OCI-LY1 (cell line): ENCODE measurements around the gene MRPS12.
"Not testable (repeated sequence)": the region's sequence is repeated elsewhere in the genome, so short reads cannot be mapped to it uniquely, and the experiment has no call there.

Experiments
- H2AFZ ChIP-seq: fragments of 200-600 bp; sonication (generic), shearing (Covaris generic); 2 replicates; pipeline ENCODE4 v1.6.0; 2014; ENCODE audit warnings: antibody characterized with exemption, mild to moderate bottlenecking, low read length
- H3F3A ChIP-seq: fragments of 200-600 bp; sonication (generic), shearing (Covaris generic); 2 replicates; pipeline ENCODE4 v1.6.0; 2014; ENCODE audit warnings: mild to moderate bottlenecking, antibody characterized with exemption, low read length, moderate library complexity; ENCODE audit not compliant: insufficient read depth
- H3K27ac ChIP-seq: fragments of 200-600 bp; sonication (generic); 2 replicates; pipeline ENCODE4 v1.5.1; 2014; ENCODE audit warnings: low read length, mixed run types, mild to moderate bottlenecking, low read depth; ENCODE audit not compliant: poor library complexity, severe bottlenecking
- H3K27me3 ChIP-seq: fragments of 200-600 bp; sonication (generic); 2 replicates; pipeline ENCODE4 v1.6.0; 2014; ENCODE audit warnings: antibody characterized with exemption, mild to moderate bottlenecking, low read length, moderate library complexity; ENCODE audit not compliant: insufficient read depth
- H3K36me3 ChIP-seq: fragments of 200-600 bp; sonication (generic); 2 replicates; pipeline ENCODE4 v1.6.1; 2014; ENCODE audit warnings: mild to moderate bottlenecking, antibody characterized with exemption, low read length, moderate library complexity, mixed read lengths; ENCODE audit not compliant: insufficient read depth
- H3K4me1 ChIP-seq: fragments of 200-600 bp; sonication (generic); 2 replicates; pipeline ENCODE4 v1.5.1; 2014; ENCODE audit warnings: mild to moderate bottlenecking, low read length, moderate library complexity; ENCODE audit not compliant: insufficient read depth, severe bottlenecking
- H3K4me2 ChIP-seq: fragments of 200-600 bp; sonication (generic), shearing (Covaris generic); 2 replicates; pipeline ENCODE4 v1.6.1; 2014; ENCODE audit warnings: low read length
- H3K4me3 ChIP-seq: fragments of 200-600 bp; sonication (generic); 2 replicates; pipeline ENCODE4 v1.5.1; 2014; ENCODE audit warnings: low read length, low read depth, mild to moderate bottlenecking, mixed read lengths; ENCODE audit not compliant: poor library complexity, severe bottlenecking
- H3K79me2 ChIP-seq: fragments of 200-600 bp; shearing (Covaris generic); 2 replicates; pipeline ENCODE4 v1.6.1; 2016; ENCODE audit warnings: mixed run types, low read length, mixed read lengths; ENCODE audit not compliant: insufficient read depth
- H3K9ac ChIP-seq: fragments of 200-600 bp; sonication (generic), shearing (Covaris generic); 2 replicates; pipeline ENCODE4 v1.6.1; 2014; ENCODE audit warnings: mild to moderate bottlenecking, low read length, mixed read lengths
- H3K9me2 ChIP-seq: fragments of 200-600 bp; sonication (generic), shearing (Covaris generic); 2 replicates; pipeline ENCODE4 v1.6.1; 2014; ENCODE audit warnings: low read depth, mild to moderate bottlenecking, low read length, mixed read lengths
- H3K9me3 ChIP-seq: fragments of 200-600 bp; shearing (Covaris generic); 2 replicates; pipeline ENCODE4 v1.6.1; 2014; ENCODE audit warnings: low read length, mixed read lengths
- H4K20me1 ChIP-seq: fragments of 200-600 bp; sonication (generic), shearing (Covaris generic); 2 replicates; pipeline ENCODE4 v1.6.0; 2016; ENCODE audit warnings: mild to moderate bottlenecking, low read length; ENCODE audit not compliant: insufficient read depth
- CTCF ChIP-seq: fragments of 200-600 bp; sonication (generic), shearing (Covaris generic); IDR thresholded peaks from 2 replicates; pipeline ENCODE4 v1.5.1; 2017; ENCODE audit warnings: mild to moderate bottlenecking, antibody characterized with exemption, low read length, moderate library complexity, mixed read lengths
- EZH2 ChIP-seq: fragments of 200-600 bp; sonication (generic), shearing (Covaris generic); IDR thresholded peaks from 2 replicates; pipeline ENCODE4 v1.8.0; 2017; ENCODE audit warnings: borderline replicate concordance, mixed run types, mild to moderate bottlenecking, antibody characterized with exemption, low read length, moderate library complexity, mixed read lengths

The MRPS12 gene

GRCh38 chr19:38958301-38958700 lies 27.6 kb downstream of the MRPS12 start:
- TF ChIP-seq CTCF (no peak), EZH2 (no peak)
- Histone ChIP-seq H3K9me2 (no peaks in the 10 kb centered on the region), H3K4me1 (no peaks in the 10 kb centered on the region)

GRCh38 chr19:38959618-38960017 lies 28.9 kb downstream of the MRPS12 start:
- no peaks in the 10 kb centered on the region for H3K9me2 ChIP-seq
- no peaks in the 10 kb centered on the region for H3K27me3 ChIP-seq
- no peak overlapping the region for H3K9ac ChIP-seq
- no peaks in the 10 kb centered on the region for H3K36me3 ChIP-seq
- H2AFZ ChIP-seq: no peak overlapping the region
- H3K4me3 ChIP-seq: no peak overlapping the region
- no peaks in the 10 kb centered on the region for H3K79me2 ChIP-seq
- no peaks in the 10 kb centered on the region for H3K9me3 ChIP-seq
- no peak for TF ChIP-seq EZH2
- TF ChIP-seq CTCF: no peak
- H3F3A ChIP-seq: no peaks in the 10 kb centered on the region
- H3K4me1 ChIP-seq: no peaks in the 10 kb centered on the region
- no peak overlapping the region for H3K4me2 ChIP-seq
- no peak overlapping the region for H3K27ac ChIP-seq
- H4K20me1 ChIP-seq: no peaks in the 10 kb centered on the region

More at GRCh38 chr19:38958301-38958700, 27.6 kb downstream of the MRPS12 start:
- Histone ChIP-seq H3K79me2 (no peaks in the 10 kb centered on the region), H4K20me1 (no peaks in the 10 kb centered on the region), H3K36me3 (no peaks in the 10 kb centered on the region), H3K4me3 (no peak overlapping the region), H3K9me3 (no peaks in the 10 kb centered on the region), H3K4me2 (no peak overlapping the region), H3F3A (no peaks in the 10 kb centered on the region), H3K27ac (no peak overlapping the region), H2AFZ (no peak overlapping the region), H3K27me3 (0 out of 2 replicates have a peak, but pooled peaks cover 6% of the 10 kb centered on the region), H3K9ac (no peak overlapping the region)

GRCh38 chr19:38964738-38965137 lies 34.0 kb downstream of the MRPS12 start:
- H3K79me2 ChIP-seq: no peaks in the 10 kb centered on the region
- no peaks in the 10 kb centered on the region for H3K9me3 ChIP-seq
- H3K4me1 ChIP-seq: no peaks in the 10 kb centered on the region
- H3K9ac ChIP-seq: no peak overlapping the region
- H4K20me1 ChIP-seq: no peaks in the 10 kb centered on the region
- no peak overlapping the region for H3K27ac ChIP-seq
- TF ChIP-seq EZH2 (no peak), CTCF (no peak)
- no peaks in the 10 kb centered on the region for H3F3A ChIP-seq
- no peaks in the 10 kb centered on the region for H3K27me3 ChIP-seq
- no peak overlapping the region for H3K4me2 ChIP-seq
- no peaks in the 10 kb centered on the region for H3K9me2 ChIP-seq
- no peak overlapping the region for H3K4me3 ChIP-seq
- H3K36me3 ChIP-seq: no peaks in the 10 kb centered on the region
- H2AFZ ChIP-seq: no peak overlapping the region

- not testable (repeated sequence) for H3F3A ChIP-seq, H4K20me1 ChIP-seq, H3K9ac ChIP-seq, H3K9me2 ChIP-seq, H3K4me1 ChIP-seq, H3K4me3 ChIP-seq, H3K36me3 ChIP-seq, H2AFZ ChIP-seq, H3K27me3 ChIP-seq, H3K79me2 ChIP-seq, H3K9me3 ChIP-seq, H3K4me2 ChIP-seq, H3K27ac ChIP-seq
These were observed 35.4 kb downstream of the MRPS12 start for GRCh38 chr19:38966149-38966548.
